ENCODE measurements around the gene CIDEB. TPM values are rescaled to one million over a fixed set of nuclear protein-coding genes. Genes with fewer than 3 reads are reported as not detected.

CIDEB gene
- polyA plus RNA-seq, 1 donor from 2014 or later: not detected

DNA sequence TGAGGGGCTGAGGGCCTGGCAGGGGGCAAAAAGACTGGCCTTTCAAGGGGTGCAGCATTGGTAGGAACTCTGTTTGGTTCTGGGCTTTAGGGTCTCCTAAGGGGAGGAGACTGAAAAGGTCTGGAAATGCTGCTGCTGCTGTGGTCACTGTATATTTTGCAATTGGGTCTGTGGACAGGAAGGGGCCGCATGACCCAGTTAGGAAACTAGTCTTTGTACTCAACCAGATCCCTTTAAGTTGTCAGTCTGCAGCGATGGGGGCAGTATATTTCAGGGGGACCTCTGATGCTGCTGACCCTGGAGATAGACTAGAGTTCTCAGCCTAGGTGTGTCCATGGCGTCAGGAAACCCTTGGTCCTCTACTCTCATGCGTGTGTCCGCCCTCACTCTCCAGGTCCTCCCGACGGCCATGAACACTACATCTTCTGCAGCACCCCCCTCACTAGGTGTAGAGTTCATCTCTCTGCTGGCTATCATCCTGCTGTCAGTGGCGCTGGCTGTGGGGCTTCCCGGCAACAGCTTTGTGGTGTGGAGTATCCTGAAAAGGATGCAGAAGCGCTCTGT lies 7.5 kb upstream of the CIDEB start:
- Histone ChIP-seq H3K4me3 (ENCODE audit: low read length) (no peak overlapping the region), H4K20me1 (ENCODE audit: insufficient read depth) (no peaks in the 10 kb centered on the region), H3K79me2 (replicated peaks; ENCODE audit: insufficient read depth, low read length) (no peaks in the 10 kb centered on the region), H3K27ac (ENCODE audit: low read length) (no peak overlapping the region), H3K36me3 (ENCODE audit: insufficient read depth, low read length) (no peaks in the 10 kb centered on the region), H3K27me3 (ENCODE audit: insufficient read depth, low read depth, low read length) (peaks cover 8% of the 10 kb centered on the region), H3F3A (ENCODE audit: insufficient read depth, low read length, poor library complexity, severe bottlenecking) (no peaks in the 10 kb centered on the region), H3K9me2 (ENCODE audit: insufficient read depth, low read length) (no peaks in the 10 kb centered on the region), H3K9me3 (ENCODE audit: low read length) (no peaks in the 10 kb centered on the region), H3K4me2 (ENCODE audit: low read length) (no peak overlapping the region), H2AFZ (ENCODE audit: low read depth, low read length) (no peak overlapping the region), H3K9ac (ENCODE audit: low read length) (no peak overlapping the region)
- TF ChIP-seq MXI1 (conservative IDR thresholded peaks at IDR 0.05; ENCODE audit: poor library complexity, severe bottlenecking) (no peak), SMC3 (conservative IDR thresholded peaks at IDR 0.05; ENCODE audit: poor library complexity) (no peak), POLR2AphosphoS5 (IDR thresholded peaks at IDR 0.05) (no peak), TAF1 (IDR thresholded peaks at IDR 0.05; ENCODE audit: low read depth) (no peak), RAD21 (conservative IDR thresholded peaks at IDR 0.05) (no peak), EP300 (conservative IDR thresholded peaks at IDR 0.05; ENCODE audit: poor library complexity, severe bottlenecking) (no peak), EZH2 (IDR thresholded peaks at IDR 0.05; ENCODE audit: borderline replicate concordance, insufficient read depth, low read length, poor library complexity, severe bottlenecking) (no peak)
- TF ChIP-seq, protein P1, sequence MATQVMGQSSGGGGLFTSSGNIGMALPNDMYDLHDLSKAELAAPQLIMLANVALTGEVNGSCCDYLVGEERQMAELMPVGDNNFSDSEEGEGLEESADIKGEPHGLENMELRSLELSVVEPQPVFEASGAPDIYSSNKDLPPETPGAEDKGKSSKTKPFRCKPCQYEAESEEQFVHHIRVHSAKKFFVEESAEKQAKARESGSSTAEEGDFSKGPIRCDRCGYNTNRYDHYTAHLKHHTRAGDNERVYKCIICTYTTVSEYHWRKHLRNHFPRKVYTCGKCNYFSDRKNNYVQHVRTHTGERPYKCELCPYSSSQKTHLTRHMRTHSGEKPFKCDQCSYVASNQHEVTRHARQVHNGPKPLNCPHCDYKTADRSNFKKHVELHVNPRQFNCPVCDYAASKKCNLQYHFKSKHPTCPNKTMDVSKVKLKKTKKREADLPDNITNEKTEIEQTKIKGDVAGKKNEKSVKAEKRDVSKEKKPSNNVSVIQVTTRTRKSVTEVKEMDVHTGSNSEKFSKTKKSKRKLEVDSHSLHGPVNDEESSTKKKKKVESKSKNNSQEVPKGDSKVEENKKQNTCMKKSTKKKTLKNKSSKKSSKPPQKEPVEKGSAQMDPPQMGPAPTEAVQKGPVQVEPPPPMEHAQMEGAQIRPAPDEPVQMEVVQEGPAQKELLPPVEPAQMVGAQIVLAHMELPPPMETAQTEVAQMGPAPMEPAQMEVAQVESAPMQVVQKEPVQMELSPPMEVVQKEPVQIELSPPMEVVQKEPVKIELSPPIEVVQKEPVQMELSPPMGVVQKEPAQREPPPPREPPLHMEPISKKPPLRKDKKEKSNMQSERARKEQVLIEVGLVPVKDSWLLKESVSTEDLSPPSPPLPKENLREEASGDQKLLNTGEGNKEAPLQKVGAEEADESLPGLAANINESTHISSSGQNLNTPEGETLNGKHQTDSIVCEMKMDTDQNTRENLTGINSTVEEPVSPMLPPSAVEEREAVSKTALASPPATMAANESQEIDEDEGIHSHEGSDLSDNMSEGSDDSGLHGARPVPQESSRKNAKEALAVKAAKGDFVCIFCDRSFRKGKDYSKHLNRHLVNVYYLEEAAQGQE (IDR thresholded peaks at IDR 0.05; ENCODE audit: borderline replicate concordance): no peak
- TF ChIP-seq, protein P2, sequence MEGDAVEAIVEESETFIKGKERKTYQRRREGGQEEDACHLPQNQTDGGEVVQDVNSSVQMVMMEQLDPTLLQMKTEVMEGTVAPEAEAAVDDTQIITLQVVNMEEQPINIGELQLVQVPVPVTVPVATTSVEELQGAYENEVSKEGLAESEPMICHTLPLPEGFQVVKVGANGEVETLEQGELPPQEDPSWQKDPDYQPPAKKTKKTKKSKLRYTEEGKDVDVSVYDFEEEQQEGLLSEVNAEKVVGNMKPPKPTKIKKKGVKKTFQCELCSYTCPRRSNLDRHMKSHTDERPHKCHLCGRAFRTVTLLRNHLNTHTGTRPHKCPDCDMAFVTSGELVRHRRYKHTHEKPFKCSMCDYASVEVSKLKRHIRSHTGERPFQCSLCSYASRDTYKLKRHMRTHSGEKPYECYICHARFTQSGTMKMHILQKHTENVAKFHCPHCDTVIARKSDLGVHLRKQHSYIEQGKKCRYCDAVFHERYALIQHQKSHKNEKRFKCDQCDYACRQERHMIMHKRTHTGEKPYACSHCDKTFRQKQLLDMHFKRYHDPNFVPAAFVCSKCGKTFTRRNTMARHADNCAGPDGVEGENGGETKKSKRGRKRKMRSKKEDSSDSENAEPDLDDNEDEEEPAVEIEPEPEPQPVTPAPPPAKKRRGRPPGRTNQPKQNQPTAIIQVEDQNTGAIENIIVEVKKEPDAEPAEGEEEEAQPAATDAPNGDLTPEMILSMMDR (IDR thresholded peaks at IDR 0.05; ENCODE audit: poor library complexity, severe bottlenecking): no peak

DNA sequence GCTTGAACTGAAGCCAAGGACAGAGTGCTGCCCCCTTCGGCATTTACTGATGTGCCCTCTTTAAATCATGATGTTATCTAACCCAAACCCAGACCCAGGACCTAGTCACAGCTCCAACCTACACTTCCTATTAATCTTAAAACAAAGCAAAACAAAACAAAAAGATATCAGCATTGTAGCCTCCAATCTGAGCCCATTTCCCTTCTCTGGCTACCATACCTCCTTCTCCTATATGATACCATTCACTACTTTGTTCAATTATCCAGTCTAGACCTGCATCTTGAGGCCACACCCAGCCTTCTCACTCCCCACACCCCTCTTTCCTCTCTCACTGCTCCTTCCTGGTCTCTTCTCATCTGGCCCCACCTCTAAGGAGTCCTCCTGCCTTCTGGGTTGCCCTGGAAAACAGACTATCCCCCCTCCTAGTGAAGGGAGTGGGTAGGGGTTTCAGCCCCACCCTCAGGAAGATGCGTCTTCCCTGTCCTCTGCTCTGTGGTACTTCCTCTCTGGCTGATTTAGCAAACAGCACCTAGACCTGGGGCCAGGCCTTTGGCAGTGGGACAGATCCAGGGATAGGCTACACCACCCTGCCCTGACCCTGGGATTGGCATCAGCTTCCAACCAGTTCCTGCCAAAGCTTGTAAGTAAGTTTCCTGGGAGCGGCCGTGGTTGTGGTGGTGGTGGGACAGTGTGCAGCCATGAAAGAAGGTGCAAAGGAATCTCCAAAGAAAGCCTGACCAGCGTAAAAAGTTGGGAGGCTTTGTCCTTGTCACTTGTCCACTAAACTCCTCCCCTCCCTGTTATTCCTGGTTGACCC lies 6.8 kb upstream of the CIDEB start:
- Histone ChIP-seq H3K36me3 (ENCODE audit: insufficient read depth, low read length) (no peaks in the 10 kb centered on the region), H3K9ac (ENCODE audit: low read length) (no peak overlapping the region), H3F3A (ENCODE audit: insufficient read depth, low read length, poor library complexity, severe bottlenecking) (no peaks in the 10 kb centered on the region), H3K9me3 (ENCODE audit: low read length) (no peaks in the 10 kb centered on the region), H4K20me1 (ENCODE audit: insufficient read depth) (no peaks in the 10 kb centered on the region), H3K4me3 (ENCODE audit: low read length) (no peak overlapping the region), H3K9me2 (ENCODE audit: insufficient read depth, low read length) (no peaks in the 10 kb centered on the region), H3K27ac (ENCODE audit: low read length) (no peak overlapping the region), H3K79me2 (replicated peaks; ENCODE audit: insufficient read depth, low read length) (no peaks in the 10 kb centered on the region), H2AFZ (ENCODE audit: low read depth, low read length) (no peak overlapping the region), H3K4me2 (ENCODE audit: low read length) (no peak overlapping the region), H3K27me3 (ENCODE audit: insufficient read depth, low read depth, low read length) (peaks cover 7% of the 10 kb centered on the region)
- no peak for TF ChIP-seq TAF1 (IDR thresholded peaks at IDR 0.05; ENCODE audit: low read depth)
- no peak for TF ChIP-seq EP300 (conservative IDR thresholded peaks at IDR 0.05; ENCODE audit: poor library complexity, severe bottlenecking)
- no peak for TF ChIP-seq RAD21 (conservative IDR thresholded peaks at IDR 0.05)

Data from neural cell (in vitro differentiated cells).